ENCODE measurements around the gene LMNTD1.
"Not testable (repeated sequence)": the region's sequence is repeated elsewhere in the genome, so short reads cannot be mapped to it uniquely, and the experiment has no call there.

Gene LMNTD1

GRCh38 chr12:25493682-25494081 lies 59.4 kb downstream of the LMNTD1 start:
- TF ChIP-seq CTCF (IDR thresholded peaks at IDR 0.05), result no peak
- no peak for DNase-seq (ENCODE audit: low spot score)
- no peak overlapping the region for H3K4me3 ChIP-seq
- no peak overlapping the region for H3K27ac ChIP-seq

GRCh38 chr12:25491396-25492325 lies 61.4 kb downstream of the LMNTD1 start:
- Histone ChIP-seq H3K4me3 (no peak overlapping the region), H3K27ac (no peak overlapping the region)
- no peak for DNase-seq (ENCODE audit: low spot score)
- TF ChIP-seq CTCF (IDR thresholded peaks at IDR 0.05), result no peak

- not testable (repeated sequence) for DNase-seq (ENCODE audit: low spot score); H3K27ac ChIP-seq; H3K4me3 ChIP-seq
Observed at GRCh38 chr12:25488956-25489870, 63.9 kb downstream of the LMNTD1 start.

GRCh38 chr12:25482625-25483024 lies 70.5 kb downstream of the LMNTD1 start:
- no peak overlapping the region for H3K4me3 ChIP-seq
- TF ChIP-seq CTCF (IDR thresholded peaks at IDR 0.05), result no peak
- no peak for DNase-seq (ENCODE audit: low spot score)
- H3K27ac ChIP-seq, result no peak overlapping the region

- H3K4me3 ChIP-seq, result no peak overlapping the region
- no peak overlapping the region for H3K27ac ChIP-seq
- no peak for TF ChIP-seq CTCF (IDR thresholded peaks at IDR 0.05)
- no peak for DNase-seq (ENCODE audit: low spot score)
Observed at GRCh38 chr12:25480145-25480544, 72.9 kb downstream of the LMNTD1 start.

GRCh38 chr12:25477217-25477616 lies 75.9 kb downstream of the LMNTD1 start:
- DNase-seq (ENCODE audit: low spot score), result no peak
- no peak overlapping the region for H3K4me3 ChIP-seq
- no peak overlapping the region for H3K27ac ChIP-seq
- no peak for TF ChIP-seq CTCF (IDR thresholded peaks at IDR 0.05)

- DNase-seq (ENCODE audit: low spot score), result no peak
- H3K4me3 ChIP-seq, result no peak overlapping the region
- H3K27ac ChIP-seq, result no peak overlapping the region
- no peak for TF ChIP-seq CTCF (IDR thresholded peaks at IDR 0.05)
Observed at GRCh38 chr12:25472453-25472852, 80.6 kb downstream of the LMNTD1 start.
